PC-9 (cell line): ENCODE data around the gene SLC6A19.

ENCODE experiments used
- EZH2 ChIP-seq: fragments of 200-600 bp; sonication (generic); IDR thresholded peaks from 2 replicates; pipeline ENCODE4 v1.8.0; 2017; ENCODE audit warnings: antibody characterized with exemption, low read depth
- TF ChIP-seq, protein P1 (sequence below): fragments of 200-600 bp; sonication (generic); conservative IDR thresholded peaks from 2 replicates; pipeline ENCODE4 v1.6.1; 2017; ENCODE audit warnings: mixed run types, antibody characterized with exemption, mild to moderate bottlenecking, moderate library complexity

DNA sequence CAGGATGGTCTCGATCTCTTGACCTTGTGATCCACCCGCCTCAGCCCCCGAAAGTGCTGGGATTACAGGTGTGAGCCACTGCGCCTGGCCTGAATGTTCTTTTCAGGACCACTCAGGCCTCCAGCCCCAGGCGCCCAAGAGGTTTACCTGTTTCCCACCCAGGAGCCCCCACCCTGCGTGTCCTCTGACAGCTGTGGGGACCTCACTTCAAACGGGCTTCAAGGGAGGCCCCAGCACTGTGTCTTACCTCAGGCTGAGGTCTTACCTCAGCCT lies 19.1 kb upstream of the SLC6A19 start:
- no peak for TF ChIP-seq EZH2
- TF ChIP-seq, protein P1, sequence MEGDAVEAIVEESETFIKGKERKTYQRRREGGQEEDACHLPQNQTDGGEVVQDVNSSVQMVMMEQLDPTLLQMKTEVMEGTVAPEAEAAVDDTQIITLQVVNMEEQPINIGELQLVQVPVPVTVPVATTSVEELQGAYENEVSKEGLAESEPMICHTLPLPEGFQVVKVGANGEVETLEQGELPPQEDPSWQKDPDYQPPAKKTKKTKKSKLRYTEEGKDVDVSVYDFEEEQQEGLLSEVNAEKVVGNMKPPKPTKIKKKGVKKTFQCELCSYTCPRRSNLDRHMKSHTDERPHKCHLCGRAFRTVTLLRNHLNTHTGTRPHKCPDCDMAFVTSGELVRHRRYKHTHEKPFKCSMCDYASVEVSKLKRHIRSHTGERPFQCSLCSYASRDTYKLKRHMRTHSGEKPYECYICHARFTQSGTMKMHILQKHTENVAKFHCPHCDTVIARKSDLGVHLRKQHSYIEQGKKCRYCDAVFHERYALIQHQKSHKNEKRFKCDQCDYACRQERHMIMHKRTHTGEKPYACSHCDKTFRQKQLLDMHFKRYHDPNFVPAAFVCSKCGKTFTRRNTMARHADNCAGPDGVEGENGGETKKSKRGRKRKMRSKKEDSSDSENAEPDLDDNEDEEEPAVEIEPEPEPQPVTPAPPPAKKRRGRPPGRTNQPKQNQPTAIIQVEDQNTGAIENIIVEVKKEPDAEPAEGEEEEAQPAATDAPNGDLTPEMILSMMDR, result no peak
